Stimulated activated CD4-positive, alpha-beta T cell treated with anti-CD3 and anti-CD28 coated beads, Interleukin-4, amount 100 ng/mL, for 24 hours (primary cell): ENCODE measurements around the gene ELOVL2.
"Not testable (repeated sequence)": the region's sequence is repeated elsewhere in the genome, so short reads cannot be mapped to it uniquely, and the experiment has no call there.

Source experiments
- DNase-seq: peaks from one replicate; pipeline ENCODE4 v3.0.0-alpha.2; 2020

ELOVL2 gene

GRCh38 chr6:11043961-11044711, at the start of gene ELOVL2:
Gene ELOVL2 (minus strand): TSS chr6:11044305. CDS start chr6:11044230, 75 bp downstream.
- DNase-seq = no peak

GRCh38 chr6:11093376-11093625, 49.2 kb upstream of the ELOVL2 start:
- DNase-seq = no peak

GRCh38 chr6:11092668-11093375, 48.7 kb upstream of the ELOVL2 start:
- DNase-seq = no peak

GRCh38 chr6:11091141-11091540, 47.0 kb upstream of the ELOVL2 start:
- DNase-seq = not testable (repeated sequence)

GRCh38 chr6:11089695-11090094, 45.6 kb upstream of the ELOVL2 start:
- no peak for DNase-seq

- not testable (repeated sequence) for DNase-seq
Observed at GRCh38 chr6:11087141-11087812, 43.2 kb upstream of the ELOVL2 start.

GRCh38 chr6:11085758-11086435, 41.8 kb upstream of the ELOVL2 start:
- no peak for DNase-seq

- DNase-seq = no peak
Observed at GRCh38 chr6:11083956-11084355, 39.9 kb upstream of the ELOVL2 start.

GRCh38 chr6:11083491-11083890, 39.4 kb upstream of the ELOVL2 start:
- DNase-seq = no peak

GRCh38 chr6:11080296-11080695, 36.2 kb upstream of the ELOVL2 start:
- DNase-seq = no peak

GRCh38 chr6:11078266-11078665, 34.2 kb upstream of the ELOVL2 start:
- DNase-seq = no peak

GRCh38 chr6:11076540-11076939, 32.4 kb upstream of the ELOVL2 start:
- no peak for DNase-seq

- no peak for DNase-seq
Observed at GRCh38 chr6:11072101-11072500, 28.0 kb upstream of the ELOVL2 start.

GRCh38 chr6:11069760-11070159, 25.7 kb upstream of the ELOVL2 start:
- DNase-seq = no peak

- DNase-seq = no peak
Observed at GRCh38 chr6:11067348-11067747, 23.2 kb upstream of the ELOVL2 start.

GRCh38 chr6:11066505-11067347, 22.6 kb upstream of the ELOVL2 start:
- no peak for DNase-seq

- DNase-seq = no peak
Observed at GRCh38 chr6:11065436-11066202, 21.5 kb upstream of the ELOVL2 start.

GRCh38 chr6:11064836-11065235, 20.7 kb upstream of the ELOVL2 start:
- DNase-seq = no peak

GRCh38 chr6:11062715-11063114, 18.6 kb upstream of the ELOVL2 start:
- no peak for DNase-seq

- no peak for DNase-seq
Observed at GRCh38 chr6:11062083-11062482, 18.0 kb upstream of the ELOVL2 start.

- DNase-seq = no peak
Observed at GRCh38 chr6:11058406-11058805, 14.3 kb upstream of the ELOVL2 start.

GRCh38 chr6:11056871-11057270, 12.8 kb upstream of the ELOVL2 start:
- DNase-seq = no peak
